K562 (cell line): ENCODE measurements around the gene SND1. TPM values are rescaled to one million over a fixed set of nuclear protein-coding genes. Genes with fewer than 3 reads are reported as not detected.

Experiments
- CEBPB ChIP-seq: fragments of 450-650 bp; IDR thresholded peaks from 2 replicates; pipeline ENCODE4 v1.6.1; 2016; ENCODE audit warnings: missing genetic modification characterization, missing compliant biosample characterization
- CHD1 ChIP-seq: fragments of 200-600 bp; sonication (generic); IDR thresholded peaks from one replicate; pipeline ENCODE4 v1.6.1; 2012; ENCODE audit warnings: mild to moderate bottlenecking, moderate library complexity, low read length, inconsistent platforms
- CREB1 ChIP-seq, 2 experiments: sonication (generic) in 1 of 2; formaldehyde crosslinking in 1 of 2; IDR thresholded peaks; 2 replicates each; pipeline versions ENCODE4 v1.6.1 to v1.8.0; 2012 to 2022; ENCODE audit warnings: inconsistent platforms in 1 of 2, mild to moderate bottlenecking in 1 of 2, missing genetic modification reagents in 1 of 2, moderate library complexity in 1 of 2
- FOXK2 ChIP-seq, 2 experiments: fragments of 450-650 bp; IDR thresholded peaks in 1 of 2; conservative IDR thresholded peaks in 1 of 2; 2 replicates each; pipeline ENCODE4 v1.6.1; 2016; ENCODE audit warnings: low read depth in 2 of 2, mild to moderate bottlenecking in 1 of 2
- GABPA ChIP-seq: fragments of 200-800 bp; sonication (Bioruptor generic); conservative IDR thresholded peaks from 2 replicates; pipeline ENCODE4 v1.6.1; 2016; ENCODE audit warnings: low read depth, missing genetic modification characterization, missing compliant biosample characterization
- HSF4 ChIP-seq: fragments of 250-450 bp; sonication (Bioruptor Pico); IDR thresholded peaks from 2 replicates; pipeline ENCODE4 v2.1.2; 2022; ENCODE audit warnings: mild to moderate bottlenecking, moderate library complexity, borderline replicate concordance
- MTA2 ChIP-seq: fragments of 450-650 bp; IDR thresholded peaks from 2 replicates; pipeline ENCODE4 v1.6.1; 2016; ENCODE audit warnings: low read depth
- NFIX ChIP-seq: fragments of 250-450 bp; sonication (Bioruptor Pico); IDR thresholded peaks from 2 replicates; pipeline ENCODE4 v1.4.0; 2020; ENCODE audit warnings: low read depth, mild to moderate bottlenecking, moderate library complexity
- RNF2 ChIP-seq: sonication (generic); IDR thresholded peaks from 2 replicates; pipeline ENCODE4 v1.6.1; 2016
- SMARCA5 ChIP-seq: fragments of 450-650 bp; IDR thresholded peaks from 2 replicates; pipeline ENCODE4 v1.6.1; 2016
- SOX6 ChIP-seq: fragments of 450-650 bp; IDR thresholded peaks from 2 replicates; pipeline ENCODE4 v1.6.1; 2014; ENCODE audit warnings: mild to moderate bottlenecking
- SP1 ChIP-seq: sonication (generic); formaldehyde crosslinking; IDR thresholded peaks from 2 replicates; pipeline ENCODE4 v1.8.1; 2022; ENCODE audit warnings: mild to moderate bottlenecking, missing genetic modification reagents
- SPI1 ChIP-seq: IDR thresholded peaks from 2 replicates; pipeline ENCODE4 v1.6.1; 2011; ENCODE audit warnings: low read depth, low read length, control low read depth, borderline replicate concordance
- TEAD4 ChIP-seq, 2 experiments: sonication (generic) in 1 of 2; formaldehyde crosslinking in 1 of 2; IDR thresholded peaks; 2 replicates each; pipeline versions ENCODE4 v1.6.1 to v1.8.0; 2012 to 2022; ENCODE audit warnings: borderline replicate concordance in 1 of 2, inconsistent platforms in 1 of 2, low read length in 1 of 2, mild to moderate bottlenecking in 1 of 2, missing genetic modification reagents in 1 of 2
- ZNF197 ChIP-seq: fragments of 200-800 bp; sonication (Bioruptor generic); IDR thresholded peaks from 2 replicates; pipeline ENCODE4 v1.6.1; 2016; ENCODE audit warnings: low read depth, missing genetic modification characterization, missing compliant biosample characterization
- ZNF263 ChIP-seq: sonication (generic); formaldehyde crosslinking; IDR thresholded peaks from 2 replicates; pipeline ENCODE4 v1.8.0; 2022; ENCODE audit warnings: mild to moderate bottlenecking, missing genetic modification reagents, borderline replicate concordance
- ZNF384 ChIP-seq: IDR thresholded peaks from 2 replicates; pipeline ENCODE4 v1.6.1; 2012; ENCODE audit warnings: low read depth, low read length, improper control_type of control experiment
- polyA plus RNA-seq, 8 experiments: library from polyadenylated mRNA; depleted of rRNA in 4 of 8; stranded (reverse) in 5 of 8; unstranded in 3 of 8; fragments of >200 nt; fragmentation: Nextera tagmentation in 2 of 8; fragmentation: Illumina TruSeq in 1 of 8; extraction: Ambion mirVana in 2 of 8; extraction: Trizol in 1 of 8; gene quantifications; 2 replicates each; pipeline versions ENCODE4 v1.2.1 to v1.2.3, GENCODE V29; 2011 to 2014; ENCODE audit warnings: inconsistent platforms in 1 of 8, missing spikeins in 1 of 8
- total RNA-seq, 7 experiments: library from RNA; depleted of rRNA in 6 of 7; stranded (reverse); fragments of >200 nt in 6 of 7; fragmentation: Illumina TruSeq in 2 of 7; extraction: Trizol in 2 of 7; gene quantifications; 2 replicates each; pipeline versions ENCODE4 v1.2.1 to v1.2.3, GENCODE V29; 2011 to 2021; ENCODE audit warnings: low replicate concordance in 1 of 7
- TF ChIP-seq, protein P1 (sequence below), 3 experiments: IDR thresholded peaks in 2 of 3; conservative IDR thresholded peaks in 1 of 3; 2 replicates each; pipeline ENCODE4 v1.5.1; 2011 to 2012; ENCODE audit warnings: low read length in 3 of 3, mild to moderate bottlenecking in 3 of 3, control low read depth in 2 of 3, improper control_type of control experiment in 1 of 3, inconsistent platforms in 1 of 3, low read depth in 1 of 3, mixed read lengths in 1 of 3, moderate library complexity in 1 of 3; ENCODE audit not compliant: insufficient read depth in 2 of 3
- TF ChIP-seq, protein P2 (sequence below), 2 experiments: IDR thresholded peaks; 2 replicates each; pipeline ENCODE4 v1.6.1; 2011; ENCODE audit warnings: borderline replicate concordance in 1 of 2, control low read depth in 1 of 2, low read depth in 1 of 2, low read length in 1 of 2, mild to moderate bottlenecking in 1 of 2, mixed read lengths in 1 of 2, moderate library complexity in 1 of 2; ENCODE audit not compliant: insufficient read depth in 1 of 2, insufficient read length in 1 of 2, poor library complexity in 1 of 2, severe bottlenecking in 1 of 2; ENCODE audit errors: extremely low read depth in 1 of 2
- TF ChIP-seq, protein P3 (sequence below): fragments of 450-650 bp; IDR thresholded peaks from 2 replicates; pipeline ENCODE4 v1.6.1; 2016
- TF ChIP-seq, protein P4 (sequence below): fragments of 250-450 bp; sonication (Bioruptor Pico); IDR thresholded peaks from 2 replicates; pipeline ENCODE4 v1.8.0; 2021; ENCODE audit warnings: mild to moderate bottlenecking, moderate library complexity
- TF ChIP-seq, protein P5 (sequence below): sonication (generic); IDR thresholded peaks from 2 replicates; pipeline ENCODE4 v1.6.1; 2016

Gene SND1
- total and polyA plus RNA-seq, 9 of the 15 experiments (the other 6 are each of a cell fraction or from before 2014, with no cell fraction given) = 46.5 to 307 (median 191) TPM

DNA sequence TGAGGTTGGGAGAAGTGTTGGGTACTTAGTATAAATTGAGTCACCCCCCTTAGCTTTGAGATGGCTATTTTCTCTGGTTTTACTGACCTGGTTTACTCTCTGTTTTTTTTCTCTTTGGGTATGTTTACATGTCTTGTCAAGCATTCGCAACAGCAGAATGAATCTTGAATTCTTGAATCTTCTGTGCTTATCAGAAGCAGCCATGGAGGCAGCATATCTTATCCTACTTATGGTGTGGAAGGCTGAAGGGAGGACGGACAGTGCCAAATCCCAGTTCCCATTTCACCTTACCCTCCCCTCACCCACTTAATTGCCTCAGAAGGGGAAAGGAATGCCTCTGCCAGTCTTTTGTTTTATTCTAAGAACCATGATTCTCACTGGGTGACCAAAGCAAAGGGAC is 3.7 kb downstream of the SND1 start (continued):
- TF ChIP-seq, protein P1, sequence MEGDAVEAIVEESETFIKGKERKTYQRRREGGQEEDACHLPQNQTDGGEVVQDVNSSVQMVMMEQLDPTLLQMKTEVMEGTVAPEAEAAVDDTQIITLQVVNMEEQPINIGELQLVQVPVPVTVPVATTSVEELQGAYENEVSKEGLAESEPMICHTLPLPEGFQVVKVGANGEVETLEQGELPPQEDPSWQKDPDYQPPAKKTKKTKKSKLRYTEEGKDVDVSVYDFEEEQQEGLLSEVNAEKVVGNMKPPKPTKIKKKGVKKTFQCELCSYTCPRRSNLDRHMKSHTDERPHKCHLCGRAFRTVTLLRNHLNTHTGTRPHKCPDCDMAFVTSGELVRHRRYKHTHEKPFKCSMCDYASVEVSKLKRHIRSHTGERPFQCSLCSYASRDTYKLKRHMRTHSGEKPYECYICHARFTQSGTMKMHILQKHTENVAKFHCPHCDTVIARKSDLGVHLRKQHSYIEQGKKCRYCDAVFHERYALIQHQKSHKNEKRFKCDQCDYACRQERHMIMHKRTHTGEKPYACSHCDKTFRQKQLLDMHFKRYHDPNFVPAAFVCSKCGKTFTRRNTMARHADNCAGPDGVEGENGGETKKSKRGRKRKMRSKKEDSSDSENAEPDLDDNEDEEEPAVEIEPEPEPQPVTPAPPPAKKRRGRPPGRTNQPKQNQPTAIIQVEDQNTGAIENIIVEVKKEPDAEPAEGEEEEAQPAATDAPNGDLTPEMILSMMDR (IDR thresholded peaks at IDR 0.05 in 2 of 3, conservative IDR thresholded peaks at IDR 0.05 in 1 of 3; ENCODE audit: insufficient read depth in 2 of 3, low read depth in 1 of 3, low read length in 3 of 3) = no peak
- TF ChIP-seq ZNF384 = 0 out of 2 replicates have a peak, but pooled peaks have one; percentile 18
- no peak for TF ChIP-seq CEBPB (tag)
- TF ChIP-seq FOXK2 (conservative IDR thresholded peaks at IDR 0.05 in 1 of 2, IDR thresholded peaks at IDR 0.05 in 1 of 2; ENCODE audit: low read depth in 2 of 2) = peak in 1 of 2 experiments; percentile 49; a peak in 1 of 4 replicates
- no peak for TF ChIP-seq SMARCA5
- TF ChIP-seq TEAD4 (IDR thresholded peaks at IDR 0.05; ENCODE audit: low read length) = peak; percentile 77
- TF ChIP-seq TEAD4 (CRISPR knock-in tag; IDR thresholded peaks at IDR 0.05; ENCODE audit: borderline replicate concordance) = no peak
- TF ChIP-seq, protein P2, sequence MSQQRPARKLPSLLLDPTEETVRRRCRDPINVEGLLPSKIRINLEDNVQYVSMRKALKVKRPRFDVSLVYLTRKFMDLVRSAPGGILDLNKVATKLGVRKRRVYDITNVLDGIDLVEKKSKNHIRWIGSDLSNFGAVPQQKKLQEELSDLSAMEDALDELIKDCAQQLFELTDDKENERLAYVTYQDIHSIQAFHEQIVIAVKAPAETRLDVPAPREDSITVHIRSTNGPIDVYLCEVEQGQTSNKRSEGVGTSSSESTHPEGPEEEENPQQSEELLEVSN (IDR thresholded peaks at IDR 0.05; ENCODE audit: borderline replicate concordance in 1 of 2, extremely low read depth in 1 of 2, insufficient read depth in 1 of 2, insufficient read length in 1 of 2, low read depth in 1 of 2, low read length in 1 of 2, poor library complexity in 1 of 2, severe bottlenecking in 1 of 2) = no peak
- TF ChIP-seq, protein P3, sequence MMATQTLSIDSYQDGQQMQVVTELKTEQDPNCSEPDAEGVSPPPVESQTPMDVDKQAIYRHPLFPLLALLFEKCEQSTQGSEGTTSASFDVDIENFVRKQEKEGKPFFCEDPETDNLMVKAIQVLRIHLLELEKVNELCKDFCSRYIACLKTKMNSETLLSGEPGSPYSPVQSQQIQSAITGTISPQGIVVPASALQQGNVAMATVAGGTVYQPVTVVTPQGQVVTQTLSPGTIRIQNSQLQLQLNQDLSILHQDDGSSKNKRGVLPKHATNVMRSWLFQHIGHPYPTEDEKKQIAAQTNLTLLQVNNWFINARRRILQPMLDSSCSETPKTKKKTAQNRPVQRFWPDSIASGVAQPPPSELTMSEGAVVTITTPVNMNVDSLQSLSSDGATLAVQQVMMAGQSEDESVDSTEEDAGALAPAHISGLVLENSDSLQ = 0 out of 2 replicates have a peak, but pooled peaks have one; percentile 16
- TF ChIP-seq SP1 (CRISPR knock-in tag) = peak; percentile 15; the same call in 1 of the 2 replicates
- TF ChIP-seq NFIX (CRISPR knock-in tag) = no peak
- TF ChIP-seq SOX6 = no peak
- TF ChIP-seq RNF2 = no peak
- TF ChIP-seq, protein P4, sequence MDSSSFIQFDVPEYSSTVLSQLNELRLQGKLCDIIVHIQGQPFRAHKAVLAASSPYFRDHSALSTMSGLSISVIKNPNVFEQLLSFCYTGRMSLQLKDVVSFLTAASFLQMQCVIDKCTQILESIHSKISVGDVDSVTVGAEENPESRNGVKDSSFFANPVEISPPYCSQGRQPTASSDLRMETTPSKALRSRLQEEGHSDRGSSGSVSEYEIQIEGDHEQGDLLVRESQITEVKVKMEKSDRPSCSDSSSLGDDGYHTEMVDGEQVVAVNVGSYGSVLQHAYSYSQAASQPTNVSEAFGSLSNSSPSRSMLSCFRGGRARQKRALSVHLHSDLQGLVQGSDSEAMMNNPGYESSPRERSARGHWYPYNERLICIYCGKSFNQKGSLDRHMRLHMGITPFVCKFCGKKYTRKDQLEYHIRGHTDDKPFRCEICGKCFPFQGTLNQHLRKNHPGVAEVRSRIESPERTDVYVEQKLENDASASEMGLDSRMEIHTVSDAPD (CRISPR knock-in tag) = no peak
- no peak; the same call in 1 of the 2 replicates for TF ChIP-seq CREB1 (IDR thresholded peaks at IDR 0.05)
- TF ChIP-seq CREB1 (CRISPR knock-in tag; IDR thresholded peaks at IDR 0.05) = no peak
- TF ChIP-seq MTA2 = peak; percentile 35; the same call in 1 of the 2 replicates
- peak; percentile 46; the same call in 1 of the 2 replicates for TF ChIP-seq SPI1
- TF ChIP-seq GABPA = no peak
- TF ChIP-seq ZNF197 = no peak
- TF ChIP-seq ZNF263 (CRISPR knock-in tag) = peak; percentile 70; the same call in 1 of the 2 replicates
- no peak for TF ChIP-seq CHD1
- TF ChIP-seq HSF4 = no peak
- TF ChIP-seq, protein P5, sequence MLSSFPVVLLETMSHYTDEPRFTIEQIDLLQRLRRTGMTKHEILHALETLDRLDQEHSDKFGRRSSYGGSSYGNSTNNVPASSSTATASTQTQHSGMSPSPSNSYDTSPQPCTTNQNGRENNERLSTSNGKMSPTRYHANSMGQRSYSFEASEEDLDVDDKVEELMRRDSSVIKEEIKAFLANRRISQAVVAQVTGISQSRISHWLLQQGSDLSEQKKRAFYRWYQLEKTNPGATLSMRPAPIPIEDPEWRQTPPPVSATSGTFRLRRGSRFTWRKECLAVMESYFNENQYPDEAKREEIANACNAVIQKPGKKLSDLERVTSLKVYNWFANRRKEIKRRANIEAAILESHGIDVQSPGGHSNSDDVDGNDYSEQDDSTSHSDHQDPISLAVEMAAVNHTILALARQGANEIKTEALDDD = no peak
